Breast epithelium (tissue), 3 donors: ENCODE results near the gene MARCHF9.

ENCODE experiments used
- CTCF ChIP-seq, 3 donors: fragments of 450-650 bp; IDR thresholded peaks; one replicate each; pipeline ENCODE4 v1.5.1; 2016 to 2017; ENCODE audit warnings: antibody characterized with exemption in 3 of 3, mild to moderate bottlenecking in 3 of 3, moderate library complexity in 3 of 3
- POLR2A ChIP-seq: fragments of 450-650 bp; IDR thresholded peaks from one replicate; pipeline ENCODE4 v1.6.1; 2016; ENCODE audit warnings: antibody characterized with exemption, mild to moderate bottlenecking, moderate library complexity
- POLR2AphosphoS5 ChIP-seq, 3 donors: sonication (generic); formaldehyde crosslinking; IDR thresholded peaks; one replicate each; pipeline ENCODE4 v1.6.1; 2017; ENCODE audit warnings: antibody characterized with exemption in 3 of 3

DNA sequence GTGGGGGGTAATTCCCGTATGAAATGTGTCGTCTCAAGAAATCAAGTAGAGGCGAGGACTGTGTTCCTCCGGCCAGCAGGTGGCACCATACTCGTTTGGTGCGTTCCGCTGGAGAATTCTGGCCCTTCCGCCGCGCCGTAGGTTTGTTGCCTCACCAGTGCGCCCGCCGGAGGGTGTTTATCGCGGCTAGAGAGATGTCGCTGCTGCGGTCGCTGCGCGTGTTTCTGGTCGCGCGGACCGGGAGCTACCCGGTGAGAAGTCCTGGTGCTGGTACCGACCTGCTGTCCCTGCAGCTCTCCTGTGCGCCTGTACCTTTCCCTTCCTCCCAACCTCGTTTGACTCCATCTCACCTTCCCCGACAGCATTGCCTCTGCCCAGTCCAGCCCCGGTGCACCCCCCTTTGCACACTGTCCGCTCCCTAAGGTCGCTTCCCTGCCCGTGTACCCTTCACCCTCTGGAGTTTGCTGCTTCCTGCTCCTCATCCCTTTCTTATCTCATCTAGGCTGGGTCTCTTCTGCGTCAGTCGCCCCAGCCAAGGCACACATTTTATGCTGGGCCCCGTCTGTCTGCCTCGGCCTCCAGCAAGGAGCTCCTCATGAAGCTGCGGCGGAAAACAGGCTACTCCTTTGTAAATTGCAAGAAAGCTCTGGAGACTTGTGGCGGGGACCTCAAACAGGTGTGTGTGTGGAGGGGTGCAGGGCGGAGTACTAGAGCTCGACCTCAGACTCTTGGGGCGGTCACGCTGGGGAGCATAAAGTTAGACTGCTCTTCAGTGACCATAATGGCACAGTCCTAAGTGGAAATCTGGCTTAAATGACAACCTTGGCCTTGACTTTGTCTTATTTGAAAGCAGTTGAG lies 27.9 kb downstream of the MARCHF9 start, which contains the start of gene TSFM:
- peak; percentile 93 to 97 (median 95) for TF ChIP-seq CTCF (IDR thresholded peaks at IDR 0.05)
- peak; percentile 55 for TF ChIP-seq POLR2A
- TF ChIP-seq POLR2AphosphoS5 (IDR thresholded peaks at IDR 0.05), result peak; percentile 94 to 96 (median 96)
